ENCODE measurements around the gene MCTP1.
A peak's percentile ranks its signal among the peaks of the same experiment; 100 is the strongest.

Gene MCTP1

GRCh38 chr5:95110118-95110517, 174.8 kb downstream of the MCTP1 start:
- FAIRE-seq, result peak; percentile 58
- TF ChIP-seq TAF1 (IDR thresholded peaks at IDR 0.05; ENCODE audit: borderline replicate concordance, low read depth, low read length), result no peak
- TF ChIP-seq POLR2A (IDR thresholded peaks at IDR 0.05; ENCODE audit: low read depth, low read length), result no peak
- TF ChIP-seq POLR2AphosphoS5 (IDR thresholded peaks at IDR 0.05; ENCODE audit: low read depth, low read length), result no peak

GRCh38 chr5:95107138-95107537, 177.8 kb downstream of the MCTP1 start:
- TF ChIP-seq TAF1 (IDR thresholded peaks at IDR 0.05; ENCODE audit: borderline replicate concordance, low read depth, low read length) (no peak), POLR2A (IDR thresholded peaks at IDR 0.05; ENCODE audit: low read depth, low read length) (no peak), POLR2AphosphoS5 (IDR thresholded peaks at IDR 0.05; ENCODE audit: low read depth, low read length) (no peak)
- no peak for FAIRE-seq
- no peak for DNase-seq (ENCODE audit: insufficient read length)

More at GRCh38 chr5:95110118-95110517, 174.8 kb downstream of the MCTP1 start:
- DNase-seq (ENCODE audit: insufficient read length), result no peak

GRCh38 chr5:95105638-95106037, 179.3 kb downstream of the MCTP1 start:
- FAIRE-seq, result no peak
- no peak for DNase-seq (ENCODE audit: insufficient read length)
- TF ChIP-seq TAF1 (IDR thresholded peaks at IDR 0.05; ENCODE audit: borderline replicate concordance, low read depth, low read length) (no peak), POLR2A (IDR thresholded peaks at IDR 0.05; ENCODE audit: low read depth, low read length) (no peak), POLR2AphosphoS5 (IDR thresholded peaks at IDR 0.05; ENCODE audit: low read depth, low read length) (no peak)

GRCh38 chr5:95102687-95103086, 182.2 kb downstream of the MCTP1 start:
- FAIRE-seq (no peak), DNase-seq (ENCODE audit: insufficient read length) (no peak)
- TF ChIP-seq POLR2AphosphoS5 (IDR thresholded peaks at IDR 0.05; ENCODE audit: low read depth, low read length) (no peak), POLR2A (IDR thresholded peaks at IDR 0.05; ENCODE audit: low read depth, low read length) (no peak), TAF1 (IDR thresholded peaks at IDR 0.05; ENCODE audit: borderline replicate concordance, low read depth, low read length) (no peak)

GRCh38 chr5:95102080-95102479, 182.8 kb downstream of the MCTP1 start:
- TF ChIP-seq POLR2A (IDR thresholded peaks at IDR 0.05; ENCODE audit: low read depth, low read length) (no peak), POLR2AphosphoS5 (IDR thresholded peaks at IDR 0.05; ENCODE audit: low read depth, low read length) (no peak), TAF1 (IDR thresholded peaks at IDR 0.05; ENCODE audit: borderline replicate concordance, low read depth, low read length) (no peak)
- FAIRE-seq (no peak), DNase-seq (ENCODE audit: insufficient read length) (no peak)

- FAIRE-seq (no peak), DNase-seq (ENCODE audit: insufficient read length) (no peak)
- TF ChIP-seq TAF1 (IDR thresholded peaks at IDR 0.05; ENCODE audit: borderline replicate concordance, low read depth, low read length), result no peak
- TF ChIP-seq POLR2AphosphoS5 (IDR thresholded peaks at IDR 0.05; ENCODE audit: low read depth, low read length), result no peak
- no peak for TF ChIP-seq POLR2A (IDR thresholded peaks at IDR 0.05; ENCODE audit: low read depth, low read length)
Observed at GRCh38 chr5:95100551-95100950, 184.3 kb downstream of the MCTP1 start.

- DNase-seq (ENCODE audit: insufficient read length) (no peak), FAIRE-seq (no peak)
- TF ChIP-seq TAF1 (IDR thresholded peaks at IDR 0.05; ENCODE audit: borderline replicate concordance, low read depth, low read length), result no peak
- no peak for TF ChIP-seq POLR2A (IDR thresholded peaks at IDR 0.05; ENCODE audit: low read depth, low read length)
- no peak for TF ChIP-seq POLR2AphosphoS5 (IDR thresholded peaks at IDR 0.05; ENCODE audit: low read depth, low read length)
Observed at GRCh38 chr5:95098012-95098411, 186.9 kb downstream of the MCTP1 start.

- FAIRE-seq (no peak), DNase-seq (ENCODE audit: insufficient read length) (no peak)
- no peak for TF ChIP-seq TAF1 (IDR thresholded peaks at IDR 0.05; ENCODE audit: borderline replicate concordance, low read depth, low read length)
- no peak for TF ChIP-seq POLR2AphosphoS5 (IDR thresholded peaks at IDR 0.05; ENCODE audit: low read depth, low read length)
- no peak for TF ChIP-seq POLR2A (IDR thresholded peaks at IDR 0.05; ENCODE audit: low read depth, low read length)
Observed at GRCh38 chr5:95093211-95093610, 191.7 kb downstream of the MCTP1 start.

GRCh38 chr5:95090774-95091173, 194.1 kb downstream of the MCTP1 start:
- TF ChIP-seq TAF1 (IDR thresholded peaks at IDR 0.05; ENCODE audit: borderline replicate concordance, low read depth, low read length), result no peak
- no peak for TF ChIP-seq POLR2A (IDR thresholded peaks at IDR 0.05; ENCODE audit: low read depth, low read length)
- no peak for TF ChIP-seq POLR2AphosphoS5 (IDR thresholded peaks at IDR 0.05; ENCODE audit: low read depth, low read length)
- FAIRE-seq (no peak), DNase-seq (ENCODE audit: insufficient read length) (no peak)

- peak; percentile 87 for FAIRE-seq
- DNase-seq (ENCODE audit: insufficient read length), result no peak
- TF ChIP-seq POLR2AphosphoS5 (IDR thresholded peaks at IDR 0.05; ENCODE audit: low read depth, low read length) (no peak), TAF1 (IDR thresholded peaks at IDR 0.05; ENCODE audit: borderline replicate concordance, low read depth, low read length) (peak; percentile 41; the same call in 1 of the 2 replicates), POLR2A (IDR thresholded peaks at IDR 0.05; ENCODE audit: low read depth, low read length) (peak; percentile 35; the same call in 1 of the 2 replicates)
Observed at GRCh38 chr5:95087816-95088317, 197.0 kb downstream of the MCTP1 start.

GRCh38 chr5:95086927-95087815, 197.7 kb downstream of the MCTP1 start:
- FAIRE-seq (peak; percentile 78), DNase-seq (ENCODE audit: insufficient read length) (no peak)
- TF ChIP-seq POLR2A (IDR thresholded peaks at IDR 0.05; ENCODE audit: low read depth, low read length) (no peak), POLR2AphosphoS5 (IDR thresholded peaks at IDR 0.05; ENCODE audit: low read depth, low read length) (no peak), TAF1 (IDR thresholded peaks at IDR 0.05; ENCODE audit: borderline replicate concordance, low read depth, low read length) (no peak)

GRCh38 chr5:95084757-95085156, 200.1 kb downstream of the MCTP1 start:
- DNase-seq (ENCODE audit: insufficient read length), result no peak
- FAIRE-seq, result no peak

More at GRCh38 chr5:95084757-95085156, 200.1 kb downstream of the MCTP1 start:
- no peak for TF ChIP-seq POLR2AphosphoS5 (IDR thresholded peaks at IDR 0.05; ENCODE audit: low read depth, low read length)
- TF ChIP-seq POLR2A (IDR thresholded peaks at IDR 0.05; ENCODE audit: low read depth, low read length), result no peak
